Measurements from ENCODE around the gene YIF1A. TPM values are rescaled to one million over a fixed set of nuclear protein-coding genes. Genes with fewer than 3 reads are reported as not detected.
A peak's percentile ranks its signal among the peaks of the same experiment; 100 is the strongest.

YIF1A gene
- total and polyA plus RNA-seq, 2 of the 4 experiments (the other 2 are of a cell fraction) = 128 to 207 TPM

- peak; percentile 92 for TF ChIP-seq CTCF (conservative IDR thresholded peaks at IDR 0.05; ENCODE audit: low read depth, low read length)
Measured at GRCh38 chr11:66328302-66329144, 39.6 kb upstream of the YIF1A start (continued).

- Histone ChIP-seq H3K4ac (ENCODE audit: low read depth, low read length) (peak overlapping the region; percentile 100), H4K91ac (ENCODE audit: insufficient read depth, low read depth, low read length) (peak overlapping the region; percentile 100), H3K4me2 (ENCODE audit: low read depth, low read length) (no peak overlapping the region), H4K20me1 (ENCODE audit: insufficient read depth, low read length) (no peaks in the 10 kb centered on the region), H3K14ac (replicated peaks; ENCODE audit: low read depth, low read length) (peak overlapping the region; percentile 100), H3K23ac (ENCODE audit: low read depth, low read length) (0 out of 2 replicates have a peak overlapping the region, but pooled peaks have one; percentile 47), H2BK15ac (ENCODE audit: low read depth, low read length) (peak overlapping the region; percentile 100), H2AFZ (replicated peaks; ENCODE audit: low read length, poor library complexity) (peak overlapping the region; percentile 94), H2AK9ac (replicated peaks; ENCODE audit: low read depth, low read length, poor library complexity) (peak overlapping the region; percentile 100), H3K36me3 (ENCODE audit: control insufficient read depth, insufficient read depth, low read length) (peaks cover 8% of the 10 kb centered on the region), H2BK5ac (ENCODE audit: low read depth, low read length, poor library complexity, severe bottlenecking) (peak overlapping the region; percentile 100), H3K9ac (ENCODE audit: low read depth, low read length) (no peak overlapping the region; the same call in 1 of the 2 replicates), H3K9me3 (ENCODE audit: control insufficient read depth, insufficient read depth, low read length) (no peaks in the 10 kb centered on the region), H3K4me1 (ENCODE audit: control insufficient read depth, insufficient read depth, low read length) (peaks cover 43% of the 10 kb centered on the region), H3K27me3 (ENCODE audit: control insufficient read depth, insufficient read depth, low read length) (no peaks in the 10 kb centered on the region), H3K56ac (ENCODE audit: extremely low read depth, insufficient read depth, low read length) (peak overlapping the region; percentile 90; the same call in 1 of the 2 replicates), H3K9me1 (ENCODE audit: insufficient read depth, low read length) (peaks cover 29% of the 10 kb centered on the region), H3K79me1 (ENCODE audit: low read depth in 1 of 2, low read length in 2 of 2) (peaks cover 0 to 42% of the 10 kb centered on the region in 2 experiments; a peak in 3 of 4 replicates), H3K18ac (ENCODE audit: low read depth, low read length) (peak overlapping the region; percentile 95; the same call in 1 of the 2 replicates), H2BK120ac (ENCODE audit: low read depth, low read length) (peak overlapping the region; percentile 100), H2BK20ac (ENCODE audit: low read depth, low read length) (peak overlapping the region; percentile 100), H4K8ac (ENCODE audit: low read depth in 2 of 2, low read length in 2 of 2) (peak overlapping the region; percentile 81 to 100), H3K27ac (ENCODE audit: insufficient read depth, low read length) (peak overlapping the region; percentile 95), H4K5ac (ENCODE audit: low read depth, low read length) (peak overlapping the region; percentile 96), H3K4me3 (ENCODE audit: insufficient read depth, low read depth, low read length) (no peak overlapping the region), H2AK5ac (ENCODE audit: low read depth, low read length) (peak overlapping the region; percentile 100)
- CTCF ChIA-PET = no interaction called here
- no peak for DNase-seq
- intact Hi-C loops (cut with micrococcal nuclease) (loop anchor here (1.0 kb wide), 3 partner anchors 16 to 106 kb away; partner anchors contain the start of gene YIF1A), in situ Hi-C loops (cut with MboI; ENCODE audit: low sequenced_read_pairs) (no loop called here), dilution Hi-C loops (cut with HindIII; ENCODE audit: low sequenced_read_pairs, unreplicated experiment) (no loop called here)
- BruUV-seq (replicated peaks) = no TSS peak
- 20% methylated on average over 1 of the region's 3 CpGs; no CpG with 5 or more reads in 1 of the 2 experiments for WGBS, 2 experiments (ENCODE audit: extremely low coverage in 2 of 2, insufficient read length in 1 of 2)
- peak; percentile 2 for ATAC-seq (ENCODE audit: low read depth)
- POLR2A ChIA-PET (ENCODE audit: unreplicated experiment) = no interaction called here
- no peak; the same call in 1 of the 2 replicates for TF ChIP-seq POLR2A (IDR thresholded peaks at IDR 0.05; ENCODE audit: low read depth, low read length)
- TF ChIP-seq MAZ (IDR thresholded peaks at IDR 0.05; ENCODE audit: borderline replicate concordance, low read depth, low read length) = no peak
- TF ChIP-seq SMC3 (IDR thresholded peaks at IDR 0.05; ENCODE audit: low read depth, low read length) = no peak
- TF ChIP-seq CEBPB (IDR thresholded peaks at IDR 0.05; ENCODE audit: low read depth, low read length) = no peak
- TF ChIP-seq NFE2L2 (IDR thresholded peaks at IDR 0.05; ENCODE audit: low read depth, low read length) = no peak
- no peak for TF ChIP-seq MAFK (IDR thresholded peaks at IDR 0.05; ENCODE audit: low read depth, low read length)
- TF ChIP-seq RFX5 (IDR thresholded peaks at IDR 0.05; ENCODE audit: low read depth, low read length) = no peak
- TF ChIP-seq CHD1 (IDR thresholded peaks at IDR 0.05; ENCODE audit: low read depth, low read length) = no peak
- TF ChIP-seq RCOR1 (IDR thresholded peaks at IDR 0.05; ENCODE audit: insufficient replicate concordance, low read length) = no peak
- no peak for TF ChIP-seq ELK1 (IDR thresholded peaks at IDR 0.05; ENCODE audit: borderline replicate concordance, low read depth, low read length)
- TF ChIP-seq FOS (IDR thresholded peaks at IDR 0.05; ENCODE audit: low read depth, low read length) = no peak
- no peak for TF ChIP-seq RAD21 (IDR thresholded peaks at IDR 0.05; ENCODE audit: low read length)
- no peak; the same call in 1 of the 2 replicates for TF ChIP-seq BHLHE40 (IDR thresholded peaks at IDR 0.05; ENCODE audit: low read depth, low read length)
Measured at GRCh38 chr11:66328031-66328301, 39.0 kb upstream of the YIF1A start.
